HG03108 (cell line): ENCODE data around the gene TTC28.
"Not testable (repeated sequence)": the region's sequence is repeated elsewhere in the genome, so short reads cannot be mapped to it uniquely, and the experiment has no call there.

Experiments used
- ATAC-seq: cut with Tn5 transposase; IDR thresholded peaks from one replicate; pipeline ENCODE4 v1.9.1; 2021; ENCODE audit warnings: moderate library complexity; ENCODE audit not compliant: unreplicated experiment

TTC28 gene

GRCh38 chr22:28497188-28497587 is 182.5 kb downstream of the TTC28 start:
- no peak for ATAC-seq

DNA sequence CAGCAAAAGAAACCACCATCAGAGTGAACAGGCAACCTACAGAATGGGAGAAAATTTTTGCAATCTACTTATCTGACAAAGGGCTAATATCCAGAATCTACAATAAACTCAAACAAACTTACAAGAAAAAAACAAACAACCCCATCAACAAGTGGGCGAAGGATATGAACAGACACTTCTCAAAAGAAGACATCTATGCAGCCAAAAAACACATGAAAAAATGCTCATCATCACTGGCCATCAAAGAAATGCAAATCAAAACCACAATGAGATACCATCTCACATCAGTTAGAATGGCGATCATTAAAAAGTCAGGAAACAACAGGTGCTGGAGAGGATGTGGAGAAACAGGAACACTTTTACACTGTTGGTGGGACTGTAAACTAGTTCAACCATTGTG is 188.4 kb downstream of the TTC28 start:
- ATAC-seq: not testable (repeated sequence)

- no peak for ATAC-seq
Observed at GRCh38 chr22:28488825-28489224, 190.8 kb downstream of the TTC28 start.

DNA sequence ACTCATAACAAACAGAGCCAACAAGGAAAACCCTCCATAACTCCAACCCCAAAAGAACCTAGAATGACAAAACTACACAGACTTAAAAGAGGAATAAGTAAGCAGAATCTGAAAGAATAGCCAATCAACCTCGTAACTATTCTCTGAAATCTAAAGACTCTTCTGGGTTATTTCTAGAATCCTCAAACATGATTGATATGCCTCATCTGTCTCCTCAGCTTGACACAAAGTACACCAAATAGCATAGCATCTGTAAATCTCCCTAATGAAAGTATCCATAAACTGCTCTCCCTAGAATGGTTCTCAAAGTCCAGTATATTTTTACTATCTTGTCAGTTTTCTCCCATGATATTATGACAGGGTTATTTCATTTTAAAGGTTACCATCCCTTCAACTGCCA is 195.0 kb downstream of the TTC28 start:
- no peak for ATAC-seq

GRCh38 chr22:28481725-28482124 is 197.9 kb downstream of the TTC28 start:
- no peak for ATAC-seq

DNA sequence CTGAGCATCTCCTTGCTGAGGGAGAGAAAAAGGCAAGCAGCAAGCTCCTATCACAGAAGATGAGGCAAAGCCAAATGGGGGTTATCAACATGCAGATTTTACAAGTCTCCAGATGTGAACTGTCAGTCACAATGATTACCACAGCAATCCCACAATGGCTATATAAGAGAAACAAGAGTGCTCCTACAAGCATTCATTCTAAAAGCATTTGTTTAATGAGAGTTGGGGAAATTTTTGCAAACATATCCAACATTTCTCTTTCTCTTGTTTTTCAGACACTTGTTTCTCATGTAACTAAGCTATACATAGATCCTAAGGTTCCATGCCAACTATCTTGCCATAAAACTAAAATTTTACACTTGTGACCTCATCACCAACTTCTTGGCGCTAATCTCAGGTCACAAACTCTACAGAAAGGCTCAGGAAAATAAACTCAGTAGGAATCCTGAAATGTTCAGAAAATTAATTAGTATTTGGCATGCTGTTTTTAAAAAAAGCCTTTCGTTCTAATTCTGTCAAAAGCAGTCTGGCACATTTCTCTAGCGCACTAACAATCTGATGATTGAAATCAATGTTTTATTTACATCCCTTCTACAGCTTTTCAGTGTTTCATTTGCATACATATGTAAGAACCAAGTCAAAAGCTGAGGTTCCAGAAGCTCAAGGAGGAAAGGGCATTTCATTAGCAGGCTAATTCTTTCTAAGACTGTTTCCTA is 199.5 kb downstream of the TTC28 start:
- ATAC-seq: no peak

- ATAC-seq: no peak
Observed at GRCh38 chr22:28478564-28478963, 201.1 kb downstream of the TTC28 start.

GRCh38 chr22:28477556-28477955 is 202.1 kb downstream of the TTC28 start:
- no peak for ATAC-seq

DNA sequence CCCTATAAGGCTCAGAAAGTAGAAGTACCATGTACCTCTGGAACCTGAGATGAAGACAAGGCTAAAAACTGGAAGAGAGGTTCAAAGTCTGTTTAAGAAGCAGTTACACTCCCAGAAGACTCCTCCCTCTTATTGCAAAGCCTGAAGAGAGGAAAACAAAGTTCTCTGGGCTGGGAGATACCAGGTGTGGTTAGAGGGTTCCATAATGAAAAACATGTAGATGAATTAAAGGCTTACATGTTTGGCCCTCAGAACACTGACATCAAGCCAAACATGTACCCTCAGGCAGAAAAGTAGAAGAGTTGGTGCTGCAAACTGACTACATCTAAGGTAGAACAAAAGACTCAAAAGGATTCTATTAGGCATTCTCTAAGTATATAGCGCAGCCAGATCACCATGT is 205.3 kb downstream of the TTC28 start:
- no peak for ATAC-seq

GRCh38 chr22:28473258-28473657 is 206.4 kb downstream of the TTC28 start:
- ATAC-seq: no peak

GRCh38 chr22:28467055-28467454 is 212.6 kb downstream of the TTC28 start:
- ATAC-seq: not testable (repeated sequence)

GRCh38 chr22:28466399-28466798 is 213.2 kb downstream of the TTC28 start:
- ATAC-seq: no peak

DNA sequence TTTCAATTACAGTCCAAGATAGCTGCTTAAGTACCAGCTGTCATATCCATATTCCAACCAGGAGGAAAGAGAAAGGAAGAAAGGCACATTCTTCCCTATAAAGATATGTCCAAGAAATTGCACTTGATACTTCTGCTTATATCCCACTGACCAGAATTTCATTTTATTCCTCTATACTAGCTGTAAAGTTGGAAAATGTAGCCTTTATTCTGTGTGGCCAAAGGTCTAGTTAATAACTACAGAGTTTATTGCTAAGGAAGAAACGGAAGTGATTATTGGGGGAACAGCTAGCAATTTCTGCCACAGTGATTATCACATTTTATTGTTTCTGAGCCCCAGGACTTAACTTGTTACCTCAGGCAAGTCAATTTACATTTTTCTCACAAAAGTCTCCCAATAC is 213.8 kb downstream of the TTC28 start:
- ATAC-seq: no peak

DNA sequence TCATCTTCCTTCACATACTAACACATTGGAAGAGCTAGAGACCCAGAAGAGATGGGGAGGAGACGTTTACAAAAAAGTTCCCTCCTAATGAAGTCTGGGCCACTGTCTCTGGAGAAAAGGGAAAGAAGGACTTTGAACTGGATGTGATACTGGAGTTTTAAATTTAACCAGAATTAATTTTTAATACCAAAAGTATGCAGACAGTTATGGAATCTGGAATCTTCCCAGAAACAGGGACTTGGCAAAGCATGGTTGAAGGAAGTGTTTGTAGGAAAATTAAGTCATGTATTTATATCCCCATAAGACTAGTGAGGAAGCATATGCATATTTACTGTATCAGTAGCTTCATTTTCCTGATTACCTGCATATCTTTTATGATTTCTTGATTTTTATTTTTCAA is 215.5 kb downstream of the TTC28 start:
- no peak for ATAC-seq

DNA sequence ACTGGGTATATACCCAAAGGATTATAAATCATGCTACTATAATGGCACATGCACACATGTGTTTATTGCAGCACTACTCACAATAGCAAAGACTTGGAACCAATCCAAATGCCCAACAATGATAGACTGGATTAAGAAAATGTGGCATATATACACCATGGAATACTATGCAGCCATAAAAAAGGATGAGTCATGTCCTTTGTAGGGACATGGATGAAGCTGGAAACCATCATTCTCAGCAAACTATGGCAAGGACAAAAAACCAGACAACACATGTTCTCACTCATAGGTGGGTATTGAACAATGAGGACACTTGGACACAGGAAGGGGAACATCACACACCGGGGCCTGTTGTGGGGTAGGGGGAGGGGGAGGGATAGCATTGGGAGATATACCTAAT is 216.2 kb downstream of the TTC28 start:
- ATAC-seq: not testable (repeated sequence)

- ATAC-seq: no peak
Observed at GRCh38 chr22:28462901-28463300, 216.7 kb downstream of the TTC28 start.

DNA sequence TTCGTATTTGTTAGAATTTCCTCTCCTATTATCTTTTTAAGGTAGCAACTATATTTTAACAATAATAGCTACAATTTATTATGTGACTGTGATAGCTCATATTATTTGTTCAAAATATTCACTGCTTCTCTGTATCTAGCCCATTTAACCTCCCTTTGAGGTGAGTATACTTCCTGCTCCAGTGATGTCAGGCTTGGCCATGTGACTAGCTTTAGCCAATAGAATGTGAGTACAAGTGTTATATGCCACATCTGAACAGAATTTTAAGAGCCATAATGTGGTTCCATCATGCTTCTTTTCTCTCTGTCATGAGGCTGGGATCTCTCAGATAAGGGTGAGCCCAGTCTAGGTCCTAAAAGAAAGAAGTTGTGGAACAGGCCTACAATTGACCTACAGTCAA is 217.6 kb downstream of the TTC28 start:
- no peak for ATAC-seq

DNA sequence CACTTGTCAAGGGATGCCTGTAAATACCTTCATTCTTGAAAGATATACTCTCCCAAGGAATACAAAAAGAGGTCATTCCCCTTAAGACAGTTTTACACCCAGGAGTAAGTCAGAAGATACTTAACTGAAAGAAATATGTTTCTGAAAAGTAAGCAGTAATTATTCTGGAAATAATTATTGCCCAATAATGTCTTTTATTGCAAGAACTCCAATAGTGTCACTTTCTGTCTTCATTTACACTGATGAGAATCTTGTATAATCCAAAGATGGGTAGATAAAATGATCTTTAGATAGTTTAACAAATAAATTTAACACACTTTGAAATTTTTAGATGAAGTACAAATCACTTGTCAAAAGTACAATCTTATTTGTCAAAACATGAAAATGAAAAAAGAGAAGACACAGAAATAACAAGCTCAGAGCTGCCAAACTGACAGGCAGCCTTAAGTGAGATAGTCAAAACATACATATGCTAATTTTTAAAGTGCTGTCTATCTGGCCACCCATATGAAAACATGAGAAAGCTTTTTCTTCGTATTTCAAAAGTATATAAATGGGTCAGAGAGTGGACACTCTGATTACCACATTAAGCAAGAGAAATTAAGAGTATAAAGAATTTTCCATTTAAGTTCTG is 225.1 kb downstream of the TTC28 start:
- ATAC-seq: no peak

DNA sequence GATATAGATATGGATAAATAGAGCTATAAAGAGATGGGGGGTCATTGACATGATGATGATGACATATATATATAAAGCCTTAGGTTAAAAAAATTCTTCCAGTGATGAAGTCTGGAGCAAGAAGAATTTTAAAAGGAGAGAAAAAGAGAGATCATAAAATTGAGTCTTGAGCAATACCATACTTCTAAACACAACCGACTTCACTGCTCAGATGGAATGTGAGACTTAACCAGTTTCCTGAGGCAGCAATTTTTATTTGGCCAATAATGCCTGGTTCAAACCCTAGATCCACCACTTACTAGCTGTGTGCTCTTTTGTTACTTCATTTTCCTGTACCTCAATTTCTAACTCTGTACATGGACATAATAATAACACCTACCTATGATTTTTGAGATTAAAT is 229.5 kb downstream of the TTC28 start:
- no peak for ATAC-seq

DNA sequence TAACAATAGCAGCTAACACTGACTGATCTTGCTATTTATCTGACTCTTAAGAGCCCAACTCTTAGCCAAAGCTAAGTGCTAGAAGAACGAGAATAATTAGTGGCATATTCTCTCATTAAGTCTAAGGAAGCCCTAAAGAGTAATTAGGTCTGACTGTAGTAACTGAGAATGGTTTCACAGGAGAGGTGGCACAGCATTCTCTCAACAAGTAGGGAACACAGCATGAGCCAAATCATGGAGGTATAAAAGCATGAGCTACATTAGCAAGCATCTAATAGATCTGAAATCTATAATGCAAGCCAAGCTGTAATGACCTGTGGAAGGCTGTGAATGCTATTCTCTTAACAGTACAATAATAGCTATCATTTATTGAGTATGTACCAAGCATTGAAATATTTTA is 230.6 kb downstream of the TTC28 start:
- ATAC-seq: no peak

DNA sequence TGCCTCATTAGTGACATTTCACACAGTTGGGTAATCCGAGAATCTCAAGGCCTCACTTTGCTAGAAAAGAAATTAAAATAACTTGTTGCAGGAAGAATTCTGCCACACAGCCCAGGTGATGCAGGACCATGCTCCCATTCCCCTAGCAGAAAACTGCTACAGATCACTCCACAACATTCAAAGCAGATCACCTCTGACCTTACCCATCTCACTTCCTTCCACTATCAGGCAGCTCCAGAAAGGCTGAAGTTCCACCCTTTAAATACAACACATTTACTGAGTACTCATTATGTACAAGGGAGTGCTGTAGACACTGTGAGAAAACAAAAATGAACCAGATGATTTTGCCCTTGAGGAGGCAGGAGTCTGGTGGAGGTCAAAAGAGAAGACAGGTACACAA is 231.0 kb downstream of the TTC28 start:
- ATAC-seq: no peak

DNA sequence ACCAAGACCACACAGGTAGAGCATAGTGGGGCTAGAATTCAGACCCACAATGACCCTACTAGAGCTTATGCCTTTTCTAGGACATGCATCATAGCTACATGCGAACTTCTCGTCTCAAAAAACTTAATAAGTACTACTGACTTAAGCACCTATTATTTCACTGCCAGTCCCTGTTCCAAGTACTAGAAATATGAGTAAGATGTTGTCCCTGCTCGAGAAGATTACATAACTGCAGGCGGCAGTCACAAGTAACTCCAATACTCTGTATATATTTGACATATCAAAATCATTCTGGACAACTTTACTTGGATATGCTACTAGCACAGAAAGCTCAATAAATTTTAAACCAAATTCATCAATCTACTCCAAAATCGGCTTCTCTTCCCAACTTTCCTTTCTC is 235.0 kb downstream of the TTC28 start:
- no peak for ATAC-seq

- no peak for ATAC-seq
Observed at GRCh38 chr22:28443526-28443876, 236.1 kb downstream of the TTC28 start.
